HL-60/S4 (cell line): ENCODE measurements around the gene SLC17A7.

Experiments
- in situ Hi-C: fragments of 300-500 bp; cut with MboI; formaldehyde crosslinking; loops from 2 replicates; pipeline ENCODE4 v1.14.3; 2022; ENCODE audit warnings: low sequenced_read_pairs

The SLC17A7 gene

DNA sequence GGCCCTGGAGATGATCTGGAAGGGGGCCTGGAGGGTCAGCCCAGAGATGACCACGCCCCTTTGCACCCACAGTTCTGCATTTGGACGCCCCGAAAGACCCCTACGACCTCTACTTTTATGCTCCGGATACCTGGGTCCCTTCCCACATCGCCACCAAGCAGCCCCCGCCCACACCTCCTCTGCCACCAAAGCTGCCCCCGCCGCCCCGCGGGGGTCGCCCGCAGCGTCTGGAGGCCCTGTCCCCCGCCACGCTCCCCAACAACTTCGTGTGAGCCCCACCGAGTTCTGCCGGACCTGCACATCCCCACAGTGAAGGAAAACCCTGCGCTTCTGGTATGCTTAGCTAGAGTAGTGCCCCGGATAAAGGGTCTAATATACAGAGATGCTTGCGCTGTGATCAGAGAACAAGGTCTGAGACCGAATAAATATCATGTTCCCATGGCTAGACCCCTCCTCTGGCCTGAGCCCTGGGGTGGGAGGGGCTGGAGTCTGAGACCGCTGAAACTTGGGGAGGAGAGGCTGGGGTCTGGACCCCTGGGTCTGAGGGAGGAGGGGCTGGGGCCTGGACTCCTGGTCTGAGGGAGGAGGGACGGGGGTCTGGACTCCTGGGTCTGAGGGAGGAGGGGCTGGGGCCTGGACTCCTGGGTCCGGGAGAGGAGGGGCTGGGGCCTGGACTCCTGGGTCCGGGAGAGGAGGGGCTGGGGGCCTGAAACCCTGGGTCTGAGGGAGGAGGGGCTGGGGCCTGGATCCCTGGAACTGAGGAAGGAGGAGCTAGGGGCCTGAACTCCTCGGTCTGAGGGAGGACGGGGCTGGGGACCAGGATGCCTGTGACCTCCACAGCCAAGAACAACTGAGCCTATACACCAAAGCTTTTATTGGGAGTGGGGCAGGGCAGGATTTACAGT lies 12.5 kb downstream of the SLC17A7 start:
- in situ Hi-C loops = loop anchor here (5.0 kb wide), 1 partner anchor 36 kb away; no protein-coding TSS in a partner anchor

DNA sequence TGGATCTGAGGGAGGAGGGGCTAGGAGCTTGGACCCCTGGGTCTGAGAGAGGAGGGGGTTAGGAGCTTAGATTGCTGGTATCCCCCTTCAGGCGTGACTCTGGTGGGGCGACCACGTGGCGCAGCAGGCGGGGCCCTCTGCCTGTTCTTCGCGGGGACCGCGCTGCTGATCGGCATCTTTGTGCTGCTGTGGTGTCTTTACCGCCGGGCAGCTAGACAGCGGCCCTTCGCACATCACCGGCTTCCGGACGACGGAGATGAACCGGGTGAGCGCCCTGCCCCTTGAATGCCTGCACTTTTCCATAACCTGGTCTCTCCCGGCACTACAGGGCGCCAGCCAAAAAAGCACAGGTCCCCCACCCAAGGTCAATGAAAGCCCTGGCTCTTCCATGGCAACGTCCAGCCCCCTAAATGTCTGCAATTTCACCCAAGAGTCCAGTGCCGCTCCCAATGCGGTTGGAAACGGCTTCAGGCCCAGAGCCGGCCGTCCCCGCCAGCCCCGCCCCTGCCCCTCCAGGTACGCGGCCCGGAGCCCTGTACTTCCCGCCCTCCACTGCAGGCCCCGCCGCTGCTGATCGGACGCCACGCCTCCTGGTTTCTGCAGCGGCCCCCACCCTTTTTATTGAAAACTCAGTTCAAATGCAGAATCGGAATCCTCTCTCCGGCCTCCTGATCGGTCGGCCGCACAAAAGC lies 13.3 kb downstream of the SLC17A7 start:
- in situ Hi-C loops = loop anchor here (5.0 kb wide), 1 partner anchor 36 kb away; no protein-coding TSS in a partner anchor

DNA sequence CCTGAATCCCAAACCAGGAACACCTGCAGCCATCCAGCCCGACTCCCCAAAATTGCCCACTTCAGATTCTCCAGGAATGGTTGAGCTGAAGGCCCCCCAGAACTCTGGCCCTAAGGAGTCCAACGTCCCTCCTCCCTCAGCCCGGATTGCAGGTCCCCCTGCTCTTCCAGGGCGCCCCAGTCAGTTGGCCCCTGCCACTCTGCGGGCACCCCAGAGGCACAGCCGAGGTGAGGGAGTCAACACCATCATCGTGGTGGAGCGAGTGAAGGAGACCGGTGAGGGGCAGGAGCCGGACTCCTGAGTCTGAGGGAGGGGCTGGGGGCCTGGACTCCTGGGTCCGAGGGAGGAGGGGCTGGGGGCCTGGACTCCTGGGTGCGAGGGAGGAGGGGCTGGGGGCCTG lies 14.0 kb downstream of the SLC17A7 start:
- in situ Hi-C loops = loop anchor here (5.0 kb wide), 1 partner anchor 35 kb away; no protein-coding TSS in a partner anchor

DNA sequence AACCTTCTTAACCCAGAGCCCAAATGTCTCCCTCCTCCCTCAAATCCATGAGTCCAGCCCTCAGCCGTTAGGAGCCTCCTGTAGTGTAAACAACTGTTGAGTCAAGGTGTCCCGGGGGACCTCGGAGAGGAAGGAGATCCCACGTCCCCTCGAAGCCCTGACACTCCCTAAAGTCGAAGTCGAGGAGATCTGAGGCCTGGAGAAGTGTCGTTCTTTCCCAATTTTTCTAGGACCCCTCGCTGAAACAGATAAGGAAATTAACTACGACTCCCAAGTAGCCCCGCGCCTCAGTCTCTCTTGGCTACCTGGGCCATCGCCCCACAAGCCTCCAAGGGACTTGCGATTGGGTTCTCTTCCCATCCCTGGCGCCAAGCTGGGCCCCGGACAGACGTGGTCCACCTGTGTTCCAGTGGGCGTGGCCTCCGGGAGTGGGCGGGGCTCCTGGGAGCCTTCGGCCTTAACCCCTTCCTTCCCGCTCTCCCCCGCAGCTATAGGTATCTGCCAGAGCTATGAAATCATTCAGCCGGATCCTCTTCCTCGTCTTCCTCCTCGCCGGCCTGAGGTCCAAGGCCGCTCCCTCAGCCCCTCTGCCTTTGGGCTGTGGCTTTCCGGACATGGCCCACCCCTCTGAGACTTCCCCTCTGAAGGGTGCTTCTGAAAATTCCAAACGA lies 15.3 kb downstream of the SLC17A7 start:
- in situ Hi-C loops = loop anchor here (5.0 kb wide), 1 partner anchor 34 kb away; no protein-coding TSS in a partner anchor

DNA sequence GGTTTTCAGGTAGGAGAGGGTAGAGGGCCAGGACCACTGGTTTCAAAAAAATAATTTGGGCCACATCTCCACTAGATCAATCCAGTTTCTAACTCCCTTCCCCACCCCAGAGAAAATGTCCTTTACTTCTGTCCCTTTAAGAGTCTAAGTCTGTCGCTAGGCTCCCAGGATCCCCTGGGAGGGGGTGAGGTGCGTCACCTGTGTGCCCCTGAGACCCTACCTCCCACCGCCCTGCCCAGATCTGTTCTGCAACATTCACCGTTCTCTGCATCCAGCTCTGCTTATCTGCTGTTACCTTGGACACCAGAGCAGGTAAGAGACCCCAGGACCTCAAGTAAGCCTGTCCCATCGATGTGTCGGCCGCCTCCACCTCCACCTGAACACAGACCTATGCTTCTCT lies 16.1 kb downstream of the SLC17A7 start, which contains the start of gene GFY:
GFY (plus strand) TSS at position 211 of the 400 bp plus-strand sequence. CDS start 1,043 bp downstream, outside the sequence.
- in situ Hi-C loops = loop anchor here (5.0 kb wide), 1 partner anchor 33 kb away; no protein-coding TSS in a partner anchor

DNA sequence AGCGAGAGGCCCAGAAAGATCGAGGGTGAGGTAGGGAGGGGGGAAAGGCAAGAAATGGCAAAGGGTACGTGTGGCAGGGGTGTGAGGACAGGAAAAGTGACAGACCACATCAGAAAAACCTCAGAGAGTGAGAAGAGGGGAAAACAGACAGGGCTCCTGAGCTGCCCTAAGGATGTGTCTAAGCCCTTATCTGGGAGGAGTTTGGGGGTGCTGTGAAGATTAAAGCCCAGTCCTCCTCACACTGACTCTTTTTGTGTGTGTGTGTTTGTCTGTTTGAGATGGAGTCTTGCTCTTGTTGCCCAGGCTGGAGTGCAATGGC lies 17.4 kb downstream of the SLC17A7 start:
- in situ Hi-C loops = no loop called here

DNA sequence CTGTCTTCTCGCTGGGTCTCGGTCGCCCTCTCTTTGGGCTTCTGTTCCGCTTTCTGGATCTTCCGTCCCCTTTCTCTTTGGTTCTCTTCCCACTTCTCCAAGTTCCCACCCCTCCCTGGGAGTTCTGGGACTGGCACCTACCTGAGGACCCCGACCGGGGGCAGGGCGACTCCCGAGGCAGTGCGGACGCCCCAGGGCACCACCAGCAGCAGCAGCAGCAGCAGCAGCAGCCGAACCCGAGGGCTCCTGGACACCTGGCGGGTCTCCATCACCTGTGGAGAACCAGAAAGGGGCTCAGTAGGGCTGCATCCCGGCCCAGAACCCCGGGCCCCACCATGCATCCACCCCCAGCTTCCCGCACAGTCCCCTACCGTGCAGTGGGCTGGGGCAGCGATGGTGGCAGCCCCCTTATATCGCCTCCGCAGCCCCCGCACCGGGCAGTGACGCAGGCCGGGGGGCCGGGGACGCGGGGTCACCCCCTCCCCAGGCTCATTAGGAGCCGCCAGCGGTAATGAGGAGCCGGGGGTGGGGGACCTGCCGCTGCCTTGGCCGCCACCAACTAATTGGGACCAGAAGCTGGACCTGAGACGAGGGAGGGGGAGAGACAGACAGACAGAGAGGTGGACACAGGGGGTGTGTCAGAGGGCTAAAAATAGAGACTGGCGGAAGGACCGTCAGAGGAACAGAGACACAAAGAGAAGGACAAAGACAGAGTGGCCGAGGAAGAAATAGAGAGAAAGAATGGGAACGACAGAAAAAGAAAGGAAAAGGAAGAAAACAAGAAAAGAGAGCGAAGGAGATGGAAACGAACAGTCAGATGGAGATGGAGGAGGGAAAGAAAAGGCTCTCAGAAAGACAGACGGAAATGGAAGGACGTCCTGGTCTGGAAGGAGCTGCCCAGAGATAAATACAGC lies 18.0 kb downstream of the SLC17A7 start, which contains the start of gene PTH2:
PTH2 (minus strand) TSS at position 371 of the 914 bp plus-strand sequence; CDS start at position 269, 102 bp downstream.
- in situ Hi-C loops = no loop called here

DNA sequence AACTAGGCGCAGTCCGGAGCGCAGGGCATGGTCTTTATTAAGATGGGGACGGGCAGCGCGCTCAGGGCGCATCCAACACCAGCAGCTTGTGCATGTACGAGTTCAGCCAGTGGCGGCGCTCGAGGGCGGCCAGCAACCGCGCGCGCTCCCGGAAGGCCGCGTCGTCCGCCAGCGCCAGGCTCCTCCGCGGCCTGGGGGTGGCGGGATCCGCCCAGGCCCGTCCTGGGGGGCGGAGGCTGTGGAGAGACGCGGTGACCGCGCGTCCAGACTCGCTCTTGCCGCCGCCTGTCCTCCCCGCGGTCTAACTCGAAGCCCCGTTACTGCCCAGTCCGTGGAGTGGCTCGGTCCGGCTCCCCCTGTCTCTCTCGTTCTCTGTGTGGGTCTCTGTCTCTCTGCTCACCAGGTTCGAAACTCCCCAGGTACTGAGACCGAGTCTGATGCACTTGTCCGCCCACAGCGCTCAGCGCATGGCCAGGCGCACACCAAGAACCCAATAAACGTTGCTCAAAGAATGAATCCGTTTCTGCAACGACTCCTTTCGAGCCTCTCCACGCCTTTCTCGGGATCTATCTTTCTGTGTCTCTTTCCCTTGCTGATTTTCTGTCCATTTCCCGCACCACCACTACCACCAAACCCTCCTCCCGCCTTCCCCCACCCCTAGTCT lies 18.8 kb downstream of the SLC17A7 start:
- in situ Hi-C loops = no loop called here

DNA sequence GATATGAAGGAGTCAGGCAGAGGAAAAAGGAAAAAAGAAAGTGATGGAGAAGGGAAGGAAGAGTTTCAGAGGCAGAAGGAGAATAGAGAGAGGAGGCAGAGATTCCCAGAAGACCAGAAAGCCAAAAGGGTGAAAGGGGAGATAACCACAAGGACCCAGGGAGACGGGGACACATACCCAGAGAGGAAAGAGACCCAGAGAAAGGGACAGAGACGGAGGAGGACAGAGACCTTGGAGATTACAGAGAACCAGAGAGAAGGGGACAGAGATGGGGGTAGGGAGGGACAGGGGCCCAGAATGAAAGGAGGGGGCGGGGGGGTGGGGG lies 19.5 kb downstream of the SLC17A7 start:
- in situ Hi-C loops = no loop called here

DNA sequence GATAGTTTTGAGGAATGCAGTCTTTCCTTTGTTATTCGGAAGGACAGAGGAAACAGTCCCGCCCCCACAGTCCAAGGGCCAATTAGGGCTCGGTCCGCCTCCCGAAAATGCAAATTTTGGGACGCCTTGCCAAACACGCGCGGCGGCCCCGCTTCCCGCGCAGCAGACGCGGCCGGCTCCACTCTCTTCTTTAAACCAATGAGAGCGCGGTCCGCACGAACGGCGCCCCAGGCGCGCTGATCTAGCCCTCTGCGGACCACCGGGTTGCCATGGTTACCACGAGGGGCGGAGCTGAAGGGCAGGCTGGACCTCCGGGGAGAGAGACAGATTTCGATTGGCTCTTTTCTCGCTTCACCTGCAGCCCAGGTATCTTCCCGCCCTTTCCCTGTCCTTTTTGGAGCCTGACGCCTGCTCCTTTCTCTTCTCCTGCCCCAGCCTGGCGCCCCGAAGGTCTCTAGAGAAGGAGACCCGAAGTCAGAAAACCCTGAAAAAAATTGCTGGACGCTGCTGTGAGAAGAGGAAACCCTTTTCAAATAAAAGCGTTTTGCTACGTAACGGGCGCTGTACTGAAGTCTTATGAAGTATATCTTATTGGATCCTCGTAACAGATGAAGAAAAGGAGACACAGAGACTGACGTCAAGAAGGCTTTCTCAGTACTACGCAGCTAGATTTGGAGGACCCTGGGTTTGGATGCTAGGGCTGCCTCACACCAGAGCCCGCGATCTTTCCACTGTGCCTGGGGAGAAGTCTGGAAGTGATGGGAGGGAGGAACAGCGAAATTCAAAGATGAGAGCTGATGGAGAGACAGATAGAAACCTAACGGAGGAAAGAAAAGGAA lies 20.1 kb downstream of the SLC17A7 start:
- in situ Hi-C loops = no loop called here

DNA sequence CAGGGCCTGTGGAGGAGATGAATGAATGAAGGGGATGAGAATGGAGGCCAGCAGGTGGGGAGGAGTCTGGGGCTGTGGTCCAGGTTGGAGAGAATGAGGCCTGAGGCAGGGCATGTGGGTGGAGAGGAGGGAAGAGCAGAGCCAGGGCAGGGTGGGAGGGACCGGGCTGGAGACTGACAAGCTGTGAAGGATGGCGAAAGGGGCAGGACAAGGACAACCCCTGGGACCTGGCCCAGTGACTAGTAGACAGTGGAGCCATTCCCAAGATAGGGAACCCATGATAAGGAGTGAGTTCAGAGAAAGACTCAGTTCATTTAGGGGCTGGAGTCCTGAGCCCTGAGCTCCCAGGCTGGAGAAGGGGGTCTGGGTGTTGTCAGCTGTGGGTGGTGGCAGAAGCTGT lies 21.1 kb downstream of the SLC17A7 start:
- in situ Hi-C loops = no loop called here

DNA sequence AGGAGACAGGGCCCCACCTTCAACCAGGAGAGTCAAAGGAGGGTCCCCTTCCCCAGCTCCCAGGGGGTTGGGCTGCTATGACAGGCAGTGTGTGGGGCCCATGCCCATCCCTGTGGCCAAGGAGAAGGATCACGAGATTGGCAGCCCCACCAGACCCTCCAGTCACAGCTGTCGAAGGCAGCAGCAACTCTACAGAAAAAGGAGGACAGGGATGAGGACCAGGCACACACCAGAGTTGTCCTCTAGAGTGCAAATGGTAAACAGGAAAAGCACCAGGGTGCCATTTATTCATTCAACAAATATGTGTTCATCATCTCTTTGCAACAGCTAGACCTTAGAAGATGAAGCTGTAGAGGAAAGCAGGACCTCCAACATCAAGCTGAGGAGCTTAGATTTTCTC lies 22.2 kb downstream of the SLC17A7 start:
- in situ Hi-C loops = no loop called here

DNA sequence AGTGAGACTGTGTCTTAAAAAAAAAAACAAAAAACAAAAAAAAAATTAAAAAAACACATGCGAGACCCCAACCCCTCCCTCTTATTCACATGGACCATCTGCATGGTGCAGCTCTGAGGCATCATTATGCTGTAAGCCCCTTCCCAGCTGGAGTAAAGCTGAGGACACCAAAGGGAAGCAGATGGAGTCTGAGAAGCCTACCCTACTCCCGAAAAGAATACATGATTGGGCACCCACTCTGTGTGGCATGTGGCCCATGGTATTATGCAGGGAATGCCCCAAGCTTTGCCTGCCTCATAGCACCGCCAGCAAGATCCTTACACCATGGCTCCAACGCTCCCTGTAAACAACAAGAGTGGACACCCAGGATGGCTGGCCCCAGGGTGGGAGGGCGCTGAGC lies 22.8 kb downstream of the SLC17A7 start:
- in situ Hi-C loops = no loop called here

DNA sequence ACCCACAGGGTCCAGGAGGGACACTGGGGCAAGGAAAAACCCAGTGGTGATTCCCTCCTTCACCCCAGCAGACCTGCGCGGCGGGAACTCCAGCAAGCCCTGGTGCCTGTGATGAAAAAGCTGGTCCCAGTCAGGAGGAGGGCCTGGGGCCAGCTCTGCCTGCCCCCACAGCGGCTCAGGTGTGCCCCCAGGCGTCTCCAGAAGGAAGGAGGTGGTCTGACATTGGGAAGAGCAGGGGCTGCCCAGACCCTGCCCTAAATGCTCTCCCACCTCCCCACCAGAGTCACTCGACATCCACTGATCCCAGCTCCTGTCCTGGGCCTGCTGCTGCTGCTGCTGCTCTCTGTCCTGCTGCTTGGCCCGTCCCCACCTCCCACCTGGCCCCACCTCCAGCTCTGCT lies 24.2 kb downstream of the SLC17A7 start:
- in situ Hi-C loops = no loop called here

DNA sequence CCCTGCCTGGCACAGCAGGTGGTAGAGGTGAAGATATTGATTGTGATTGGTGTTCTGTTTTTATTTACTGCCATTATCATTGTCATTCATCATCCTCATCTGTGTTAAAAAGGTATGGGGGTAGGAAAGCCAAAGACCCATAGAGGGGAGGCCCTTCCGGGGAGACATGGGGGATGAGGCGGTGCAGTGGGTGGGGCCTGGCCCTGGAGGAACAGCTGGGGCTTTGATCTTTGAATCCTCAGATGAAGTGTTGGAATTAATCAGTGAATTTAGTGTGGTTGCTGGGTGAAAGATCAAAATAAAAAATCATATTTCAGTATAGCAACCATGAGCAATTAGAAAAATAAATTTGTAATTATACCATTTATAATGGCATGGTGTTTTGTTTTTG lies 25.5 kb downstream of the SLC17A7 start:
- in situ Hi-C loops = no loop called here

DNA sequence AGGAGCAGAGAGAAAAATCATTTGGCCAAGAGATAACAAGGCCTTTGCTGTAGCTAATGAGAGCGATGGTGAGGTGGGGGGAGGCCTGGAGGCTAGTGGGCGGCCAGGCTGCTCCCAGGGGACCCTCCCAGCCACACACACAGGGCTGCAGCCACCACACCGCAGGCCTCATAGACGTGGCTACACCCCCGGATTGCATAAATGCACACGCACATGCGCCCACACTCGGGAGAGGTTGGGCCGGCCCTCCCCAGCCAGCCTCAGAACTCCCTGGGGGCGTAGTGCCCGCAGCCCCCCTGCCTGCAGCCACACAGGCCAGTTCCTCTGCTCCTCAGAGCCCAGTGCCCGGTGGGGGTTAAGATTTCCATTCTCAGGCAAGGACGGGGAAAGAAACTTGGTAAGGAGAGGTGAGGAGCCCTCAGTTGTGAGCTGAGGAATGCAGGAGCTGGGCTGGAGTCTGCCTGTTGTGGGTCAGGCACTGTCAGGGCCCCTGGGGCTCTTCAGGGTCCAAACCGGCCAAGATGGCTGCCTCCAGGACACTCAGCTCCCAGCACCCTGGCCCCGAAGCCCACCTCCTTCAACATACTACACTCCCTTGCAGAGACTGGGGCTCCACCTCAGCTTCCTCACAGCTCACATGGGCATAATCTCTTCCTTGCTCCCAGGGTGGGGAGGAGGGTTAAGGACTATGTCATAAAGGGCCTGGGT lies 26.1 kb downstream of the SLC17A7 start:
- in situ Hi-C loops = no loop called here

DNA sequence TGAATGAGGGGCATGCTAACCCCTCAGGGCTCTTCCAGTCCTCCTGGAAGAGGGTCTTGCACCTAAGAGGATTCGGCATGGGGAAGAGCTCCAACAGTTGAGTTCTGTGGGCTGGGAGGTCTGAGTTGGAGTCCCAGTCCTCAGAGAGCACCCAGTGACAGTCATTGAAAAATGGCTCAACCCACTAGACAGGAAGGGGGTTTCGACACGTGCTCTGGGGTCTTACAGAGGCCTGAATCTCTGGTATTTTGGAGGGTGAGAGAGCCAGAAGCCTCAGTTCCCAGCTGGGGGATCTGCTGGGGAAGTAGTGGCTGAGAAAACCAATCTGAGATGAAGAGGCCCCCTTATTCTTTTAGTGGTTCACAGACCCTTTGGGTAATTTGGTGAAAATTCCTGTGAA lies 27.1 kb downstream of the SLC17A7 start:
- in situ Hi-C loops = no loop called here

DNA sequence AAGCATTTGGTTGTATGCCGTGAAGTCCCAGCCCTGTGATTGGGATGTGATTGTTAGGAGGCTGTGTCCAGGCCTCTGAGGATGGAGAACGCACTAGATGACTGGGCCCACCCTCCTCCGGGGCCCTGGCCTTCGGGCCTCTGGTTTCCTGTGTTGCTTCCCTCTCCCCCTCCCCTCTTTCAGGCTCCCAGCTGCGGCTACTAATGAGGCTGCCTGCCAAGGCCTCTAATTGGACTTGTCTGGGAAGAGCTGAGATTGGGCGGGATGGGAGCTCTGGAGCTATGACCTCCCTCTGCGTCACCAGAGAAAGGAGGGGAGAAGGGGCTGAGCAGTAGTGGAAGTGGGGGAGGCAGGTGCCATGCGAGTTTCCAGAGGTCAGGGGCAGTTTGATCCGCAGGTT lies 28.0 kb downstream of the SLC17A7 start:
- in situ Hi-C loops = no loop called here
